Measurements from ENCODE around the gene RERE. TPM values are rescaled to one million over a fixed set of nuclear protein-coding genes. Genes with fewer than 3 reads are reported as not detected.

Gene RERE
- total and polyA plus RNA-seq, 7 donors, result 19.2 to 148 (median 90.6) TPM

GRCh38 chr1:8569242-8569641 lies 248.2 kb downstream of the RERE start:
- WGBS, 2 donors, result 97 to 99% methylated on average over 4 of the region's 4 CpGs
- Histone ChIP-seq H3K4me3 (no peak overlapping the region), H3K9me3 (no peaks in the 10 kb centered on the region), H3K27me3 (no peaks in the 10 kb centered on the region), H3K4me1 (peaks cover 0 to 22% (median 18%) of the 10 kb centered on the region in 4 donors), H3K27ac (no peak overlapping the region), H3K36me3 (no peaks in the 10 kb centered on the region)
- intact Hi-C loops (cut with DNase I), result no loop called here
- no peak for DNase-seq
- TF ChIP-seq POLR2AphosphoS5 (IDR thresholded peaks at IDR 0.05), result no peak
- TF ChIP-seq, protein P1, sequence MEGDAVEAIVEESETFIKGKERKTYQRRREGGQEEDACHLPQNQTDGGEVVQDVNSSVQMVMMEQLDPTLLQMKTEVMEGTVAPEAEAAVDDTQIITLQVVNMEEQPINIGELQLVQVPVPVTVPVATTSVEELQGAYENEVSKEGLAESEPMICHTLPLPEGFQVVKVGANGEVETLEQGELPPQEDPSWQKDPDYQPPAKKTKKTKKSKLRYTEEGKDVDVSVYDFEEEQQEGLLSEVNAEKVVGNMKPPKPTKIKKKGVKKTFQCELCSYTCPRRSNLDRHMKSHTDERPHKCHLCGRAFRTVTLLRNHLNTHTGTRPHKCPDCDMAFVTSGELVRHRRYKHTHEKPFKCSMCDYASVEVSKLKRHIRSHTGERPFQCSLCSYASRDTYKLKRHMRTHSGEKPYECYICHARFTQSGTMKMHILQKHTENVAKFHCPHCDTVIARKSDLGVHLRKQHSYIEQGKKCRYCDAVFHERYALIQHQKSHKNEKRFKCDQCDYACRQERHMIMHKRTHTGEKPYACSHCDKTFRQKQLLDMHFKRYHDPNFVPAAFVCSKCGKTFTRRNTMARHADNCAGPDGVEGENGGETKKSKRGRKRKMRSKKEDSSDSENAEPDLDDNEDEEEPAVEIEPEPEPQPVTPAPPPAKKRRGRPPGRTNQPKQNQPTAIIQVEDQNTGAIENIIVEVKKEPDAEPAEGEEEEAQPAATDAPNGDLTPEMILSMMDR (IDR thresholded peaks at IDR 0.05), result no peak
- TF ChIP-seq EP300 (IDR thresholded peaks at IDR 0.05), result no peak
- no peak for TF ChIP-seq POLR2A (IDR thresholded peaks at IDR 0.05)

GRCh38 chr1:8568837-8569236 lies 248.6 kb downstream of the RERE start:
- Histone ChIP-seq H3K27me3 (no peaks in the 10 kb centered on the region), H3K9me3 (no peaks in the 10 kb centered on the region), H3K36me3 (no peaks in the 10 kb centered on the region), H3K27ac (no peak overlapping the region), H3K4me3 (no peak overlapping the region), H3K4me1 (peaks cover 0 to 26% (median 21%) of the 10 kb centered on the region in 4 donors)
- WGBS, 2 donors, result 90 to 92% methylated on average over 3 of the region's 3 CpGs
- no peak for DNase-seq
- intact Hi-C loops (cut with DNase I), result no loop called here
- TF ChIP-seq POLR2A (IDR thresholded peaks at IDR 0.05) (no peak), POLR2AphosphoS5 (IDR thresholded peaks at IDR 0.05) (no peak), EP300 (IDR thresholded peaks at IDR 0.05) (no peak)
- TF ChIP-seq, protein P1 (IDR thresholded peaks at IDR 0.05), result no peak

GRCh38 chr1:8567146-8567545 lies 250.3 kb downstream of the RERE start:
- H3K36me3 ChIP-seq, result no peaks in the 10 kb centered on the region
- no peak overlapping the region for H3K4me3 ChIP-seq
- H3K27me3 ChIP-seq, result no peaks in the 10 kb centered on the region
- no peak for DNase-seq
- intact Hi-C loops (cut with DNase I), result no loop called here
- 78 to 85% methylated on average over 1 of the region's 1 CpG for WGBS, 2 donors
- H3K27ac ChIP-seq, result no peak overlapping the region
- TF ChIP-seq EP300 (IDR thresholded peaks at IDR 0.05), result no peak
- TF ChIP-seq, protein P1 (IDR thresholded peaks at IDR 0.05), result no peak
- TF ChIP-seq POLR2AphosphoS5 (IDR thresholded peaks at IDR 0.05), result no peak
- TF ChIP-seq POLR2A (IDR thresholded peaks at IDR 0.05), result no peak
- peaks cover 0 to 36% (median 33%) of the 10 kb centered on the region in 4 donors for H3K4me1 ChIP-seq
- no peaks in the 10 kb centered on the region for H3K9me3 ChIP-seq

DNA sequence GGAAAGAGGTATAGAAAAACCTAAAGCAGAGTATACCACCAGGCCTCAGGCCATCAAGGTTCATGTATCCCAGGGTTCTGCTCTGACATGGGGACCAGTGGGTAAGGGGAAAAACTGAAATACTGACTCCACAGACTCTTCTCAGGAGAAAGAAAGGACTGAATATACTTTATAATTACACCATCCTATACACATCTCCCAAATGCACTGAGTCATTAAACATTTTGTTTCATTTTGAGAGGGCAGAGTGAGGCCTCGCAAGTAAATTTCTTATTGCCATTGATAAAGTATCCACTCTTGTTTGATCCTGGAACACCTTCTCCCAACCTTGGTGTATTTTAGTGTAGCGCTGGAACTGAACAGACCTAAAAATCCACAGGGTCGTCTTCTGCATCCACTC lies 251.6 kb downstream of the RERE start:
- Histone ChIP-seq H3K27ac (no peak overlapping the region), H3K4me1 (peaks cover 0 to 34% (median 25%) of the 10 kb centered on the region in 4 donors), H3K36me3 (no peaks in the 10 kb centered on the region), H3K4me3 (no peak overlapping the region), H3K27me3 (no peaks in the 10 kb centered on the region), H3K9me3 (no peaks in the 10 kb centered on the region)
- TF ChIP-seq POLR2A (IDR thresholded peaks at IDR 0.05), result no peak
- 81 to 95% methylated on average over 3 of the region's 3 CpGs for WGBS, 2 donors
- no peak for DNase-seq
- intact Hi-C loops (cut with DNase I), result no loop called here

GRCh38 chr1:8563944-8564537 lies 253.4 kb downstream of the RERE start:
- WGBS, 2 donors, result 33 to 66% methylated on average over 2 of the region's 2 CpGs
- H3K4me3 ChIP-seq, result no peak overlapping the region
- DNase-seq, result no peak
- intact Hi-C loops (cut with DNase I), result no loop called here
- no peaks in the 10 kb centered on the region for H3K27me3 ChIP-seq
- no peak overlapping the region for H3K27ac ChIP-seq
- peaks cover 0 to 28% (median 19%) of the 10 kb centered on the region in 4 donors for H3K4me1 ChIP-seq
- TF ChIP-seq, protein P1 (IDR thresholded peaks at IDR 0.05), result no peak
- TF ChIP-seq POLR2A (IDR thresholded peaks at IDR 0.05) (no peak), POLR2AphosphoS5 (IDR thresholded peaks at IDR 0.05) (no peak), EP300 (IDR thresholded peaks at IDR 0.05) (no peak)
- H3K36me3 ChIP-seq, result no peaks in the 10 kb centered on the region
- H3K9me3 ChIP-seq, result no peaks in the 10 kb centered on the region
